Body of pancreas (tissue), 4 donors: ENCODE measurements around the gene CETP. TPM values are rescaled to one million over a fixed set of nuclear protein-coding genes. Genes with fewer than 3 reads are reported as not detected.
"Not testable (repeated sequence)": the region's sequence is repeated elsewhere in the genome, so short reads cannot be mapped to it uniquely, and the experiment has no call there.

Experiments
- ATAC-seq: fragments of 150-250 bp; one replicate; pipeline ENCODE4 v1.9.1; 2016
- DNase-seq, 4 donors: peaks; one replicate each; pipeline ENCODE4 v3.0.0-alpha.2; 2019
- H3K27ac ChIP-seq, 4 donors: fragments of 200-600 bp; sonication (generic); 1 replicate in 3 of 4; 2 replicates in 1 of 4; pipeline versions ENCODE4 v1.5.1 to v1.6.1; 2016 to 2019; ENCODE audit warnings: mild to moderate bottlenecking in 1 of 4, mixed read lengths in 1 of 4, moderate library complexity in 1 of 4
- H3K27me3 ChIP-seq, 2 donors: fragments of 200-600 bp; sonication (generic); one replicate each; pipeline ENCODE4 v1.6.0; 2016; ENCODE audit warnings: mild to moderate bottlenecking in 1 of 2
- H3K36me3 ChIP-seq, 2 donors: fragments of 200-600 bp; sonication (generic); replicated peaks in 1 of 2; 2 replicates each; pipeline ENCODE4 v1.5.1; 2016; ENCODE audit warnings: low read depth in 2 of 2; ENCODE audit not compliant: insufficient read depth in 1 of 2
- H3K4me1 ChIP-seq: fragments of 200-600 bp; sonication (generic); one replicate; pipeline ENCODE4 v1.6.0; 2016
- H3K4me3 ChIP-seq, 2 donors: fragments of 200-600 bp; sonication (generic); 1 replicate in 1 of 2; 2 replicates in 1 of 2; pipeline ENCODE4 v1.5.1; 2016 to 2019
- H3K9me3 ChIP-seq, 3 donors: fragments of 200-600 bp; sonication (generic); 1 replicate in 2 of 3; 2 replicates in 1 of 3; pipeline ENCODE4 v1.5.1; 2016
- CTCF ChIP-seq, 7 experiments: fragments of 450-650 bp in 4 of 7; fragments of 200-600 bp in 3 of 7; sonication (generic) in 3 of 7; IDR thresholded peaks; one replicate each; pipeline ENCODE4 v1.5.1; 2016 to 2019; ENCODE audit warnings: antibody characterized with exemption in 7 of 7
- POLR2A ChIP-seq, 3 donors: fragments of 450-650 bp; IDR thresholded peaks; one replicate each; pipeline ENCODE4 v1.6.1; 2016; ENCODE audit warnings: antibody characterized with exemption in 3 of 3, mild to moderate bottlenecking in 2 of 3
- WGBS, 2 donors: methylation state at CpG; one replicate each; pipeline ENCODE4 v1.1.5; 2017; 5-methylcytosine and 5-hydroxymethylcytosine counted together
- intact Hi-C: fragments of 100-400 bp; cut with DNase I; formaldehyde crosslinking; loops from one replicate; pipeline ENCODE4 v1.15.1; 2023
- total RNA-seq, 2 donors: library from RNA; depleted of rRNA; stranded (reverse); fragments of >200 nt; gene quantifications; one replicate each; pipeline ENCODE4 v1.1.0, GENCODE V29; 2016

The CETP gene
- total RNA-seq, 2 donors from 2014 or later = 0.66 TPM; not detected in 1

GRCh38 chr16:57003439-57004386, 42.0 kb downstream of the CETP start:
- intact Hi-C loops = no loop called here
- TF ChIP-seq CTCF (IDR thresholded peaks at IDR 0.05) = no peak
- no peak for TF ChIP-seq POLR2A (IDR thresholded peaks at IDR 0.05)
- H3K9me3 ChIP-seq = no peaks in the 10 kb centered on the region
- 73 to 80% methylated on average over 19 to 22 of the region's 22 CpGs for WGBS, 2 donors
- H3K27me3 ChIP-seq = no peaks in the 10 kb centered on the region
- no peaks in the 10 kb centered on the region for H3K36me3 ChIP-seq
- no peak overlapping the region for H3K27ac ChIP-seq
- DNase-seq (no peak), ATAC-seq (no peak)
- no peak overlapping the region for H3K4me3 ChIP-seq
- H3K4me1 ChIP-seq = no peaks in the 10 kb centered on the region

DNA sequence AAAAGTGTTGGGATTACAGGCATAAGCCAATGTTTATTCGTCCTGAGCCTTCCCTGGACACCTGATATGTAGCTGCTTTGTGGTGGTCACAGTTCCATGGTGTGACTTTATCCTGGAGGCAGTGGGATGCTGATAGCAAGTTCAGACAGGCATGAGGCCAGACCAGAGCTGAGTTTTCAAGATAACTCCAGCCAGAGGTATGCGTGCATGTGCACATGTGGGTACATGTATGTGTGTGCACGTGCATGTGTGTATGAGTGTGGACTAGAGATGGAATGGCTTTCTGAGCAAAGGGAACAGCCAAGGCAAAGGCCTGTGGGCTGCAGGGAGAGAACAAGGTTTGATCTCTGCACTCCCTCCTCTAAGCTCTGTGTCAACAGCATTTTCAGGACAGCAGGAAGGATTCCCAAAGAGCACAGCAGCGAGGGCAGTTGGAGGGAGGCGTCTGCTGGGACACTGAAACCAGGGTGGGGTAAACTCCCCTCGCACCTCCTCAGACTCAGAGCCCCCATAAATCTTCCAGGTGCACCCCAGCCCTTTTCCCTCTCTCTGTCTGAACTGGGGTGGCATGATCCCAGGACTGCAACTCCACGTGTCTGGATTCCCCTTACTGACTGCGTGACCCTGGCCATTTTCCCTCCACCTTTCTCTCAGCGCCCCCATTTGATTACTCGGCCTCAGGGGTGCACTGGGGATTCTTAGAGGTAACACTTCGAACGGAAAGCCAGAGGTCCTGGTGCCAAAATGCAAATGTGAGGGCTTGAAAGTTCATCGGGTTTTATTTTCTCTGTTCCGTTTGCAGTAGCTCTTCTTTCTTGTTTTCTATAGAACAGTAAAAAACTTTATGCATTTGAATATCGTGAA, 42.9 kb downstream of the CETP start:
- WGBS, 2 donors = 66 to 73% methylated on average over 13 to 15 of the region's 15 CpGs
- no peak for ATAC-seq

DNA sequence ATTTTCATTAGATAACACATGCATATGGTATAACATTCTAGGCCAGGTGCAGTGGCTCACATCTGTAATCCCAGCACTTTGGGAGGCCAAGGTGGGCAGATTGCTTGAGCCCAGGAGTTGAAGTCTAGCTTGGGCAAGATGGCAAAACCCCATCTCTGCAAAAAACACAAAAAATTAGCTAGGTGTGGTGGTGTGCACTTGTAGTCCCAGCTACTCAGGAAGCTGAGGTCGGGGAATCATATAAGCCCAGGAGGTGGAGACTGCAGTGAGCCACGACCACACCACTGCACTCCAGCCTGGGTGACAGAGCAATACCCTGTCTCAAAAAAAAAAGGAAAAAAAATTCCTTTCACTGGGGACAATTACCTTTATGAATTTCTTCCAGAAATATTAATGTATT, 43.8 kb downstream of the CETP start:
- H3K36me3 ChIP-seq, H3K27ac ChIP-seq, ATAC-seq, H3K27me3 ChIP-seq, H3K9me3 ChIP-seq, H3K4me3 ChIP-seq, intact Hi-C loops, DNase-seq, H3K4me1 ChIP-seq: not testable (repeated sequence)
- 62 to 64% methylated on average over 2 of the region's 2 CpGs for WGBS, 2 donors

More for the DNA sequence above, 42.9 kb downstream of the CETP start:
- Histone ChIP-seq H3K4me3 (no peak overlapping the region), H3K36me3 (no peaks in the 10 kb centered on the region), H3K27ac (no peak overlapping the region), H3K9me3 (no peaks in the 10 kb centered on the region), H3K27me3 (no peaks in the 10 kb centered on the region), H3K4me1 (no peaks in the 10 kb centered on the region)
- no peak for DNase-seq
- no peak for TF ChIP-seq CTCF (IDR thresholded peaks at IDR 0.05)
- TF ChIP-seq POLR2A (IDR thresholded peaks at IDR 0.05) = no peak
- intact Hi-C loops = no loop called here

- no peaks in the 10 kb centered on the region for H3K36me3 ChIP-seq
- no peak for TF ChIP-seq CTCF (IDR thresholded peaks at IDR 0.05)
- no peak for TF ChIP-seq POLR2A (IDR thresholded peaks at IDR 0.05)
- H3K27me3 ChIP-seq = no peaks in the 10 kb centered on the region
- 78 to 89% methylated on average over 5 of the region's 5 CpGs for WGBS, 2 donors
- ATAC-seq (no peak), DNase-seq (no peak)
- no peaks in the 10 kb centered on the region for H3K9me3 ChIP-seq
- no peaks in the 10 kb centered on the region for H3K4me1 ChIP-seq
- H3K4me3 ChIP-seq = no peak overlapping the region
- no peak overlapping the region for H3K27ac ChIP-seq
- intact Hi-C loops = no loop called here
These were observed 45.3 kb downstream of the CETP start for GRCh38 chr16:57007050-57007449.

GRCh38 chr16:57007530-57007929, 45.8 kb downstream of the CETP start:
- no peaks in the 10 kb centered on the region for H3K9me3 ChIP-seq
- H3K27me3 ChIP-seq = no peaks in the 10 kb centered on the region
- ATAC-seq (no peak), DNase-seq (no peak)
- H3K4me3 ChIP-seq = no peak overlapping the region
- H3K4me1 ChIP-seq = no peaks in the 10 kb centered on the region
- intact Hi-C loops = no loop called here
- no peaks in the 10 kb centered on the region for H3K36me3 ChIP-seq
- WGBS, 2 donors = 89% methylated on average over 3 of the region's 3 CpGs
- TF ChIP-seq CTCF (IDR thresholded peaks at IDR 0.05) = no peak
- TF ChIP-seq POLR2A (IDR thresholded peaks at IDR 0.05) = no peak
- H3K27ac ChIP-seq = no peak overlapping the region
